Measurements from ENCODE around the gene CRAT.
"Not testable (repeated sequence)": the region's sequence is repeated elsewhere in the genome, so short reads cannot be mapped to it uniquely, and the experiment has no call there.

Gene CRAT

DNA sequence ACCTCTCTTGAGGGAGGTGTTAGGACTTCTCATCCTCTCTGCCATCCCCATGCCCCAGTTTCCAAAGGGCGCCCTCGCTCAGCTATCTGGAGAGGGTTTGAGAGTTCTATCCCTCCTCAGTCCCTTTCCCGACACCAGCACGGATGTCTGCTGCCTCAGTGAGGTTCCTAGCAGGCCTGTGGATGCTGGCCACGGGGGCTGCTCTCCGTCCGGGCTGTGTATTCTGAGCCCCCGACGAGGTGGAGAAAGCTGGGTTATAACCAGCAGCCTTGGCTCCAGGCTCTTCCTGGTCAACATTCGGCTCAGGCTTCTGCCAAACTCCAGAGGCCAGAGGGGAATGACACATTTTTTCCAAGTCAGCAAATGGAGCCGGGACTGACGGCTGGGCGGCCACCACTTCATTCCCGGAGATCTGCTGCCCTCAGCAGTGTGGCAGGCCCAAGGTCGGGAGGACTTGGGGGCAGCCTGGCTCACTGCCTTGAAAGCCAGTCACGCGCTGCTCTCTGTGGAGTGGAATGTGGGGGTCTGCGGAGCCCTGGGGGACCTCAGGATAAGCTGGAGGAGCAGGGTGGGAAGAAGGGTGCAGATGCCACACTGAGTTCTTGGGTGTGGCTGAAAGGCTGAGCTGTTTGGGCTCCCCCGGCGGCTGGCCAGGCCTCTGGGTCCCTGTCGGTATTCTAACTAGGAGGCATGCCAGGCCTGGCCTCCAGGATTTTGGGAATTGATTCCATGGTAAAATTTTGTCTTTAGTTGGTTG, 28.1 kb upstream of the CRAT start:
- DNase-seq (ENCODE audit: low spot score) = no peak

DNA sequence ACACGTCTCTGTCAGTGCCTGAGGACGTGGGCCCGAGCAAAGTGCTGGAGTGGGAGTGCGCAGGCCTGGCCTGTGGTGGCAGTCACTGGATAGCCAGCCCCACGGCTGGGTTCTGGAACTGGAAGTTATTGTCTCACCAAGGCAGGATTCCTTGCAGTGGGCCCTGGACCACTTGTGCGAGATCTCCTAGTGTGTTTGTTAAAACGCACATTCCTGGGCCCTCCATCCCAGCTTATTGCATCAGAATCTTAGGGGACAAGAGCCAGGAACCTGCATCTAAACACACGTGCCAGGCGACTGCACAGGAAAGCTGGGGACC, 27.5 kb upstream of the CRAT start:
- no peak for DNase-seq (ENCODE audit: low spot score)

DNA sequence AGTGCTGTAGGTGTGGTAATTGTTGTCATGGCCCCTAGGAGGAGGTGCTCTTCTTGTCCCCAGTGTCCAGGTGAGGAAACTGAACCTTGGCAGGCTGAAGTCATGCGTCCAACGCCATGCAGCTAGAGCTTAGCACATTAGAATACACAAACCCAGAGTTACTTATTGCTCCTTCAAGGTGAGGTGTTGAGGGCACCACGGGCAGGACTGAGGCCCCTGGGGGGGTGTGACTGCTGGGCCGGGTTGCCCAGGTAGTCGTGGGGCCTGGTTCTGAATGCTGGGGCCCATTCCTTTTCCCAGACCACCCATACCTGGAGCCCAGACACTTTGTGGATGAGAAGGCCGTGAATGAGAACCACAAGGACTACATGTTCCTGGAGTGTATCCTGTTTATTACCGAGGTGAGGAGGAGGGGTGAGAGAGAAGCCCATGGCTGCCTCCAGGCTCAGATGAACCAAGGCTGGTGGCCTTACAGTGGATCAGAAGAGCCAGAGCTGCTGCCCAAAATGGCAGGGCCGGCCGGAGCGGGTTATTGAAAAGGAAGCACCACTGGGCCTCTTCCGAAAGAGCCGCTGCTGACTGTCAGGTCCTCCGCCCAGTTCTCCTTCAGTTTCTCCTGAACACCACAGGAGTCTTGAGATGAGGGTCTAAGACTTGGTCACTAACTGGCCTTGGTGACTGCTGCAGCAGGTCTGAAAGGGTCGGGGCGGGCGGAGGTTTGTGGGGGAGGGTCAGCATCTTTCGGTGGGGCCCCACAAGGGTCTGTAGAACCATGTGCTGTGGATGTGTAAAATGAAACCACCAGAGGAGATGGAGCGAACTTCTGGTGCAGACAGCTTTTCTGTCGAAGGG, 26.9 kb upstream of the CRAT start:
- no peak for DNase-seq (ENCODE audit: low spot score)

DNA sequence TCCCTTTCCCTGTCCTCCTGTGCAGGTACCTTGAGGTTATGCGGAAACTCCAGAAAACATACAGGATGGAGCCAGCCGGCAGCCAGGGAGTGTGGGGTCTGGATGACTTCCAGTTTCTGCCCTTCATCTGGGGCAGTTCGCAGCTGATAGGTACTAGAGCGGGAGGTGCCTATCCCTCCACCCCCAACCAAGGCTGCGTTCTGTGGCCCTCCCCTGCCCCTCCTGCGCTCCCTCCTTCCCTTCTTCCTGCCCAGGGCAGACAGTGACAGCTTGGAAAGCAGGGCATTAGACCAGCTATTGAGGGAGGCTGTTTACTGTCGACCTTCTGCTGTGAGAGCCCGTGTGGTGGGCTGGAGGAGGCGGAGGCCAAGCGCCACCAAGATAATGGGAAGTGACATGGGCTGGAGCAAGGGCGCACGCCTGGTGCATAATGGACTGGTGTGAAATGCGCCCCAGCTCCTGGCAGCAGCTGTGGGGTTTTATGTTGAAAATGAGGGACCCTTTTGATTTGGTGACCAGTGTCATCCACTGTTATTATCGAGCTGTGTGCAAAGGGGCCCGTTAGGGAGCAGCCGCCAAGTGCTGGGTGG, 25.9 kb upstream of the CRAT start:
- DNase-seq (ENCODE audit: low spot score) = no peak

DNA sequence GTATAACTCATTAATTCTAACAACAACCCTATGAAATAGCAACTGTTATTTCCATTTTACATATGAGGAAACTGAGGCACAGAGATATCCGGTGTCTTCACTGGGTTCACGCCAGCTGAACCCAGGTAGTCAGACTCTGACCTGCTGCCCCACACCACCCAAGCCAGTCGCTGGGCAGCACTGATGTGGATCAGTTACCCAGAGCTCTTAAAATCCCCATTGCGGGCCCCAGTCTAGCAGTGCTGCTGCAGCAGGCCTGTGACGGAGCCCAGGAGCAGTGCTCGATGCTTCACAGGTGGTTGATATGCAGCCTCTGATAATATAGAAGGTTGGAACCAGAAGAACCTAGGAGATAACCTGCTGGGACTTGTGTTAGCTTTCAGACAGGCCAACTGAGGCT, 24.9 kb upstream of the CRAT start:
- no peak for DNase-seq (ENCODE audit: low spot score)

DNA sequence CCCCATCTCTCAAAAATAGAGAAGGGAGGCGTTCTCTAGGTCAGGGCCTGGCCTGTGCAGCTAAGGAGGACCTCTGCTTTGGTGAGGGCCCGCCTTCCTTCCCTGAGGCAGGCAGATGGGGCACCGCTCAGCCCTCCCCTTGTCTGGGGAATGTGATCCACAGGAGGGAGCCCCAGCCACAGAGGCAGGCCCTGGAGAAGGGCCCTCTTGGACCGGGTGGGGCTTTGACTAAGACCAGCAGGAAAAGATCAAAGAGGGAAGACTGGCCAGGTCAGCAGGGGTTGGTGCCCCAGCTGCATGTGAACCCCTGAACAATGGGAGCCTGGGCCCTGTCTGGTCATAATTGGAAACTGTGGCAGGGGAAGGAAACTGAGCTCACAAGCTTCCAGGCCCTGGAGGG, 22.5 kb upstream of the CRAT start:
- DNase-seq (ENCODE audit: low spot score) = no peak

DNA sequence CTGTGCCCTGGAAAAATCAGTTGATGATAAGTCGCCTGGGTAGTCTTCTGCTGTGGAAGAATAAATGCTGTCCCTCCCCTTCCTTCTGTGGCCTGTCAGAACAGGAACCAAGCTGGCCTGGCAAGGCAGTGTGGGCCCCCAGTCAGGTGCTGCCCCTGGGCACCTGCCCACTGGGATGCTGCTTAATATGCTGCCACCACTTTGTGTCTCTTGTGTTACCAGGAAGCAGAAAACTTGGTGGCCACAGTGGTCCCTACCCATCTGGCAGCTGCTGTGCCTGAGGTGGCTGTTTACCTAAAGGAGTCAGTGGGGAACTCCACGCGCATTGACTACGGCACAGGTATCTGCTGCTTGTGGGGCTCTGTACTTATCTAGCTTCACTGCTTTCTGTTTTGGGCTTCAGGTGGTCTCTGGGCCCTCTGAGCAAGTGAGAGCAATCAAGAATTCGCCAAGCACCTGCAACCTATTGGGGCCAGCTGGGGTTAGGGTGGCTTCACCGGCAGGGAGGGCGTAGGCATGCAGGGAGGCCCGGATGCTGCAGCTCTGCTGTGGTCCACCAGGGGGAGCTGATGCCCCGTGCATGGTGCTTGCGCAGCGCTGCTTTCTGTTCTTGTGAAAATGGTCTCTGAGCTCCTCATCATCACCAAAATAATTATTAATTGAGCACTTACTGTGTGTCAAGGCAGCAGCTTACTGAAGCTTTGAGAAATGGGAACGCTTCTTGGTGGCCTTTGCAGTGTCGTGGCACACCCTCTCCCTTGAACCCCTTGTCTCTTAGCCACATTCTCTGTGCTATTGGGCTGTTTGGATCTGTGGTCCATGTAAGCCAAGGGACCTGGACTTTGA, 20.9 kb upstream of the CRAT start:
- DNase-seq (ENCODE audit: low spot score) = peak; percentile 64

DNA sequence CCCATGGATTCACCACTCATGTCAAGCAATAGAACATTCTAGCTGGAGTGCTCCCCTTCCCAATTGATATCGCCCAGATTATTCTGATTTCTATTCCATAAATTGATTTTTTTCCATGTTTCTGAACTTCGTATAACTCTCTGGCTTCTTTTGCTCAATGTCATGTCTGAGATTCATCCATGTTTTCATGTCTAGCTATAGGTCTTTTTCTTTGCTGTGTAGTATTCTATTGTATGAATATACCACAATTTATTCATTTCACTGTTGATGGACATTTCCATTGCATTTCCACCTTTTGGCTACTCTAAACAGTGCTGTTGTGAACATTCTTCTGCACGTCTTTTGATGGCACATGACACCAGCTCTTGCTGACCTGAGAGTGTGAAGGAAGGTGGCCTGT, 20.2 kb upstream of the CRAT start:
- DNase-seq (ENCODE audit: low spot score) = no peak

DNA sequence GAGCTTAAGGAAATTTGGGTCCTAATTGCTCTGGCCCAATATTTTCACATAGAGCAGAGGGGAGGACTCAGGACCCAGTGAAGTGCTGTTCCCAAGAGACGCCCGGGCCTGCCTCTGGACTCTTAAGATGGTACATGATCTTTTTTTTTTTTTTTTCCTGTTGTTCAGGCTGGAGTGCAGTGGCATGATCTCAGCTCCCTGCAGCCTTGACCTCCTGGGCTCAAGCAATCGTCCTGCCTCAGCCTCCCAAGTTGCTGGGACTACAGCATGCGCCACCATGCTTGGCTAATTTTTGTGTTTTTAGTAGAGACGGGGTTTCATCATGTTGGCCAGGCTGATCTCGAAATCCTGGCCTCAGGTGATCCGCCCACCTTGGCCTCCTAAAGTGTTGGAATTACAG, 19.7 kb upstream of the CRAT start:
- not testable (repeated sequence) for DNase-seq (ENCODE audit: low spot score)

DNA sequence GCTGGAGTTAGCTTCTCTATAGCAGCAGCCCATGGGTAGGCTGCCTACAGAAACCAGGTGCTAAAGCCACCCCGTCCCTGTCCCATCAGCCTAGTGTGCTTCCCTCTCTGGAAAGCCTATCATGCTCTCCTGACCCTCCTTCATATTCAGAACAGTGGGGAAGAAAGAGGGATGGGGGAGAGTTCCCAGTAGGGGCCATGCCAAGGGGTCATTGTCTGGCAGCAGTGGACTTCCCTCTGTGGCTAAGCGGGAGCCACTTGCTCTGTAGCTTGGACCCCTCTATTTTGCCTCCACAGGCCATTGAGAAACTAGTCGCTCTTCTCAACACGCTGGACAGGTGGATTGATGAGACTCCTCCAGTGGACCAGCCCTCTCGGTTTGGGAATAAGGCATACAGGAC, 18.1 kb upstream of the CRAT start:
- no peak for DNase-seq (ENCODE audit: low spot score)

DNA sequence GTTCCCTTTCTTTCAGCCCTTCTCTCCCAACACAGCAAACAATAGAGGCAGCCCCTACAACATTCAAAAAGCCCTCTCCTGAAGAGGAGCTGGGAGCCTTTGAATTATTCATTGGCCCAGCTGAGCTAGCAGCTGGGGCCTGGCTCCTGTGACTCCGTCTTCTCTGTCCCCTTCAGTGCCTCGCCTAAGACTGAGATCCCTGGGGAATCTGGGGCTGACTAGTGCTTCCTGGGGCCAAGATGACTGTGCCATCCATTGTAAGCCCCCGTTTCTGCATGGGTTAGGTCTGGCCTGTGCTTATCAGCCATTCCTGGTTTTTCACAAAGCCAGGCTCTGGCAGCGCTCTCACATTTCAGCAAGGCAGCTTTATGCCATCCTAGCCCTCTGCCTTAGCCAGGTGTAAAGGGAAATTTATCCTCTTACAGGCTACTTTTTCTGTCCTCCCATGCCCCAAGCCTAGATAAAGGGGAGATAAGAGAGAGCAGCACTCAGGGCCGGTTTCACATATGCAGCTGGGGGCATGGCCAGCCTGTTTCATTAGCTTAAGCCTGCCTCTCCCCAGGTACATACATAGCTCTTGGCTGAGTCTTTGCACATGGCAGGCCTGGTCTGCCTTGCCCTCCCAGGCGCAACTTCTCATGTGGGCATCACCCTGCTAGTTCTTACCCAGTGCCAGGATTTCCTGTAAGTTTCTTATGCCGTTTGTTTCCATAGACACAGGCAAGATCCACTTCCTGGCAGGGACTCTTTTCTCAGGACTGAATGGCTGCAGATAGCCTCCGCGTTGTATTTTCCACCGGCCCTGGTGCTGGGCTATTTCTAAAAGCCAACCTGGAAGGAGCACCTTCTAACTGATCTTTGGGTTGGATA, 16.4 kb upstream of the CRAT start:
- no peak for DNase-seq (ENCODE audit: low spot score)

DNA sequence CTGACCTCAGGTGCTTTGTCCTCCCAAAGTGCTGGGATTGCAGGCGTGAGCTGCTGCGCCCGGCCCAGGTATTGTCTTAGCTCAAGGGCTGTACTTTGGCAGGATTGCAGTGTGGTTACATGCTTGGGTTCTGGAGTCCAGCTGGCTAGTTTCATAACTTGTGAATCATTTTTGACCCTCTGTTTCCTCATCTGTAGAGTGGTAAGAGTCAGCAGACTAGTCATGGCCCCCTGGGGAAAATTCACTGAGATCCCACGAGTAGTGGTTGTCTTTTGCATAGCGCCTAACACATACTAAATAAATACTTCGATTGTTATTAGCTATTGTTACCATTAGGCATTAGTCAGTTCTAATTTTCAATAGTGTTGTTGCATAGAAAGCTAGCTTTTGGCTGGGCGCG, 14.9 kb upstream of the CRAT start:
- DNase-seq (ENCODE audit: low spot score) = peak; percentile 40

DNA sequence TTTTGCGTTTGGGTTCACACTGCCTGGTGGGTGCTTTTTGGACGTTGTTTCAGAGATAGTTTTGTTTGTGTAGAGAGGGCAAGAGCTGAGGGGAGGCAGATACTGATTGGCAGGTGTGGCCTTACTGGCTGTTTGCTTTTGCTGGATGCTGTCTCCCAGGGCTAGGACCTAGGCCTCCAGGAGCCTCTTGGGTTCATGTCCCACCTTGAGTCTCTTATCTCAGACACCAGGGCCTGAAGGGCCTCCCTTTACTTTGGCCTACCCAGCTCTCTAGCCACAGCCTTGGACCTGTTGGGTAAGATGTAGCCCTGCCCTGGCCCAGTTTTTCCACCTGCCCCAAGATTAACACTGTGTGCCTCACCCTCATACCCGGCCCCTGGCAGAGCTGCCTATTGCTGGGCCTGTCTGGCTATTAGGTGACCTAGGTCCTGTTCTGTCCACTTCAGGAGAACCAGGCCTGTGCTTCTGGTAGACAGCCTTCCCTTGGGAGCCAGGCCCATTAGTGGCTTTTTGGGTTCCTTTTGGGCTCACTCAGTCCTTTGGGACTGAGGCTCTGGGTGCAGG, 14.0 kb upstream of the CRAT start:
- no peak for DNase-seq (ENCODE audit: low spot score)

DNA sequence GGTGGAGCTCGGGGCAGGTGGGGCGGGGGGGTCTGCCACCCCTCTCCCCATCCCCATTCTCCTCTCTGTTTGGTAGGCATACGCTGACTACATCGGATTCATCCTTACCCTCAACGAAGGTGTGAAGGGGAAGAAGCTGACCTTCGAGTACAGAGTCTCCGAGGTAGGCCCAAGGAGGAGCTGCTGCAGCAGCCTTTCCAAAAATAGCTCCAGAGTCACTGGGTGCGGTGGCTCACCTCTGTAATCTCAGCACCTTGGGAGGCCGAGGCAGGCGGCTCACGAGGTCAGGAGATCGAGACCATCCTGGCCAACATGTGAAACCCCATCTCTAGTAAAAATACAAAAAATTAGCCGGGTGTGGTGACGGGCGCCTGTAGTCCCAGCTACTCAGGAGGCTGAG, 12.4 kb upstream of the CRAT start:
- not testable (repeated sequence) for DNase-seq (ENCODE audit: low spot score)

DNA sequence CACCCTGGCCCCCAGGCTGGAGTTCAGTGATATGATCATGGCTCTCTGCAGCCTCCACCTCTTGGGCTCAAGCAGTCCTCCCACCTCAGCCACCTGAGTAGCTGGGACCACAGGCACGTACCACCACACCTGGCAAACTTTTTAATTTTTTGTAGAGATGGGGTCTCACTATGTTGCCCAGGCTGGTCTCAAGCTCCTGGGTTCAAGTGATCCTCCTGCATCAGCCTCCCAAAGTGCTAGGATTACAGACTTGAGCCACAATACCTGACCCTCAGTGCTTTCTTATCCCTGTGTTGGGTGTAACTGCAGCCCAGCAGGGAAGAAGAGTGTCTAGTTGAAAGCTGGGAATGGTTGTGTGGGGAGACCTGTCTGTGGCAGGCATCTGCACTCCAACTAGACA, 11.5 kb upstream of the CRAT start:
- DNase-seq (ENCODE audit: low spot score) = no peak

DNA sequence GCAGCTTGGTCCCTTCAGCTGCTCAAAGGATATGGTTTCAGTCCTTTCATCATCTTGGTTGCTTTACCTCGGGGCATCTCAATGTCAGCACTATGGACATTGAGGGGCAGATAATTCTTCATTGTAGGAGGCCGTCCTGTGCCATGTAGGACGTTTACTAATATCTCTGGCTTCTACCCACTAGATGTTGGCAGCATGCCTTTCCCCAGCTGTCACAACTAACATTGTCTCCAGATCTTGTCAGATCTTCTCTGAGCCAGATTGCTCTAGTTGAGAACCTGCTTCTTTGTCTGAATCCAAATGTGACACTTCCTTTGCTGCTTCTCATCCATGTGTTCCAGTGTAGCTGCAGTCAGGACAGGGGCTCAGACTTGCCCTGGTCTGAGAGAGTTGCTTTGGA, 10.9 kb upstream of the CRAT start:
- no peak for DNase-seq (ENCODE audit: low spot score)

DNA sequence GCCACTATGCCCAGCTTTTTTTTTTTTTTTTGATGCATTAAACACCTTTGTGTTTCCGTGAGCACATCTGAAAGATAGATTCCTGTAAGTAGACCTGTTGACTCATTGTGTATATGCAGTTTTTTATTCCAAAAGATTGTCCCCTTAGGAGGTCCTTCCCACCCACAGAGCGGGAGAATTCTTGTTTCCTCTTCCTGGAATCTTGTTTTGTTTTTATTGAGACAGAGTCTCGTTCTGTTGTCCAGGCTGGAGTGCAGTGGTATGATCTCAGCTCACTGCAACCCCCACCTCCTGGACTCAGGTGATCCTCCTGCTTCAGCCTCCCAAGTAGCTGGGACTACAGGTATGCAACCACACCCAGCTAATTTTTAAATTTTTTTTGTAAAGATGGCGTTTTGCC, 8.2 kb upstream of the CRAT start:
- no peak for DNase-seq (ENCODE audit: low spot score)

DNA sequence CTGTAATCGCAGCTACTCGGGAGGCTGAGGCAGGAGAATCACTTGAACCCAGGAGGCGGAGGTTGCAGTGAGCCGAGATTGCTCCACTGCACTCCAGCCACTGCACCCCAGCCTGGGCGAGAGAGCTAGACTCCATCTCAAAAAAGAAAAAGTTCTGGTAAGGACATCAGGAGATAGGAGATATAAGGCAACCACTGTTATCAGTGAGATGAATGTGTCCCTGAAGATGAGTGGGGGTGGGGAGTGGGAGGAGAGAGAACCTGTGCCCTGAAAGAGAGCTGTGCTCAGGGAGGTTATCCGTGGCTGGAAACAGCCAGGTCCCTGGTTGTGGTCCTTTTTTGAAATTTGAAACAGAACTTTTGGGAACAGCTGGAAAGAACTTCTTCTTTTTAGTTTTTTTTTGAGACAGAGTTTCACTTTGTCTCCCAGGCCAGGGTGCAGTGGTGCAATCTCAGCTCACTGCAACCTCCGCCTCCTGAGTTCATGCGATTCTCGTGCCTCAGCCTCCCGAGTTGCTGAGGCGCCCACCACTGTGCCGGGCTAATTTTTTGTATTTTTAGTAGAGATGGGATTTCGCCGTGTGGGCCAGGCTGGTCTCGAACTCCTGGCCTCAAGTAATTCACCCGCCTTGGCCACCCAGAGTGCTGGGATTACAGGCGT, 3.2 kb upstream of the CRAT start:
- DNase-seq (ENCODE audit: low spot score) = no peak

DNA sequence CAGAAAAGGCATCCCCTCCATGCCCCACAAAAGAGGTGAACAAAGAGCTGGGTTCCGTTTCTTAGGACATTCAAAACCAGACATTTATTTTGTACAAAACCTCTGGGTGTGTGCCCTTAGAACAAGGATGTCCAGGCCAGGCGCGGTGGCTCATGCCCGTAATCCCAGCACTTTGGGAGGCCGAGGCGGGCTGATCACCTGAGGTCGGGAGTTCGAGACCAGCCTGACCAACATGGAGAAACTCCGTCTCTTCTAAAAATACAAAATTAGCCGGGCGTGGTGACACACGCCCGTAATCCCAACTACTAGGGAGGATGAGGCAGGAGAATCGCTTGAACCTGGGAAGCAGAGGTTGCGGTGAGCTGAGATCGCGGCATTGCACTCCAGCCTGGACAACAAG, 1.9 kb upstream of the CRAT start:
- DNase-seq (ENCODE audit: low spot score) = not testable (repeated sequence)

DNA sequence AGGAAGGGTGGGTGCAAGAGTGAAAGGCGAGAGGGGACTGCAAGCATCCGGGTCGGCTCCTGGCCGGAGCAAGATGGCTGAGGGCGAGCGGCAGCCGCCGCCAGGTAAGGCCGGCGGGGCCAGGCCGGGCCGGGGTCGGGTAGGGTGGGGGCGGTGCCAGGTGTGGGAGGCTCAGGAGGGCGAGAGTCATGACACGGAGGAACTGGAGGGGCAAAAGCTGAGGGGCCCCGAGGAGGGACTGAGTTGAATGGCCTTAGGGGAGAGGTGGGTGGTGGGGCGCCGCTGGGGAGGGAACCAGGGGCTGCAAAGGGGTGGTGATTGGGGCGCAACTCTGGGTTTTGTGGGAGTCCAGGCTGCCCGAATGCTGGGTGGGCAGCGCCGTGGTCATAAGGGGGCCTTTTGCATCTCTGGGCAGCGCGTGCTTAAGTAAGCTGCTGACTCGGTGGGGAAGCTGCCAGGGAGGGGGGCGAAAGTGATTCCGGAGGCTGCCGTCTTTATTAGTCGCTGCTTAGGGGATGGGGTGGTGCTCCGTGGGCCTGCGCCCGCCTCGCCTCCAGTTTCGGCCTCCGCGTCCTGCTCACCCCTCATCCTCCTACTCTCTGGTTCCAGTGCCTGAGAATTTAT, 1.0 kb upstream of the CRAT start:
- DNase-seq (ENCODE audit: low spot score) = no peak
